ENCODE data around the gene DLX4.

- TF ChIP-seq POLR2AphosphoS5 (IDR thresholded peaks at IDR 0.05; ENCODE audit: borderline replicate concordance, low read depth, low read length): no peak
- TF ChIP-seq EZH2 (IDR thresholded peaks at IDR 0.05): no peak
- no peak for TF ChIP-seq FOXP2 (optimal IDR thresholded peaks at IDR 0.05; ENCODE audit: control extremely low read depth, extremely low read length, insufficient read depth)
Observed at GRCh38 chr17:49971848-49972485, 3.0 kb downstream of the DLX4 start.
